Fibroblast of lung (primary cell): ENCODE data around the gene HAPLN3. TPM values are rescaled to one million over a fixed set of nuclear protein-coding genes. Genes with fewer than 3 reads are reported as not detected.

ENCODE experiments used
- DNase-seq, 2 donors: peaks; one replicate each; pipeline versions ENCODE4 v3.0.0 to v3.0.0-alpha.2; 2010; ENCODE audit warnings: low read depth in 2 of 2
- H2AFZ ChIP-seq: 2 replicates; pipeline ENCODE4 v1.5.1; 2012; ENCODE audit warnings: low read length, control low read depth, inconsistent platforms
- H3K27ac ChIP-seq: 2 replicates; pipeline ENCODE4 v1.5.1; 2011; ENCODE audit warnings: low read length, control low read depth; ENCODE audit not compliant: insufficient read depth
- H3K27me3 ChIP-seq: 2 replicates; pipeline ENCODE4 v1.5.1; 2011; ENCODE audit warnings: mild to moderate bottlenecking, low read length; ENCODE audit not compliant: control insufficient read depth, insufficient read depth
- H3K36me3 ChIP-seq: 2 replicates; pipeline ENCODE4 v1.5.1; 2011; ENCODE audit warnings: low read length; ENCODE audit not compliant: control insufficient read depth, insufficient read depth
- H3K4me1 ChIP-seq: 2 replicates; pipeline ENCODE4 v1.5.1; 2011; ENCODE audit warnings: low read length; ENCODE audit not compliant: control insufficient read depth, insufficient read depth; ENCODE audit errors: extremely low read depth
- H3K4me2 ChIP-seq: 2 replicates; pipeline ENCODE4 v1.5.1; 2011; ENCODE audit warnings: low read length, control low read depth; ENCODE audit not compliant: insufficient read depth; ENCODE audit errors: extremely low read depth
- H3K4me3 ChIP-seq, 4 experiments: fragments of 200-600 bp in 1 of 4; sonication (generic) in 1 of 4; replicated peaks in 1 of 4; 2 replicates each; pipeline ENCODE4 v1.5.1; 2011 to 2016; ENCODE audit warnings: low read length in 4 of 4, low read depth in 3 of 4, mild to moderate bottlenecking in 3 of 4, control low read depth in 2 of 4, inconsistent platforms in 1 of 4, mixed read lengths in 1 of 4; ENCODE audit not compliant: insufficient read depth in 1 of 4; ENCODE audit errors: control extremely low read depth in 1 of 4
- H3K79me2 ChIP-seq: 2 replicates; pipeline ENCODE4 v1.5.1; 2012; ENCODE audit warnings: mild to moderate bottlenecking, low read length, inconsistent platforms; ENCODE audit not compliant: control insufficient read depth, insufficient read depth
- H3K9ac ChIP-seq: 2 replicates; pipeline ENCODE4 v1.5.1; 2011; ENCODE audit warnings: mild to moderate bottlenecking, low read length, control low read depth; ENCODE audit not compliant: insufficient read depth
- H3K9me3 ChIP-seq: 2 replicates; pipeline ENCODE4 v1.5.1; 2012; ENCODE audit warnings: low read depth, low read length; ENCODE audit not compliant: control insufficient read depth, insufficient read depth
- H4K20me1 ChIP-seq: 2 replicates; pipeline ENCODE4 v1.5.1; 2011; ENCODE audit warnings: low read length; ENCODE audit not compliant: control insufficient read depth, insufficient read depth; ENCODE audit errors: extremely low read depth
- EZH2 ChIP-seq: IDR thresholded peaks from 2 replicates; pipeline ENCODE4 v1.5.1; 2012; ENCODE audit warnings: low read length, control low read depth, mild to moderate bottlenecking; ENCODE audit errors: missing control alignments
- polyA plus RNA-seq, 2 donors: library from polyadenylated mRNA; depleted of rRNA in 1 of 2; stranded (reverse) in 1 of 2; unstranded in 1 of 2; fragments of >200 nt; gene quantifications; 2 replicates each; pipeline ENCODE4 v1.2.1, GENCODE V29; 2011 to 2012; ENCODE audit warnings: missing spikeins in 1 of 2
- total RNA-seq: library from RNA; depleted of rRNA; stranded (reverse); fragments of >200 nt; gene quantifications from 2 replicates; pipeline ENCODE4 v1.2.1, GENCODE V29; 2014
- TF ChIP-seq, protein P1 (sequence below), 2 donors: IDR thresholded peaks in 1 of 2; conservative IDR thresholded peaks in 1 of 2; 1 replicate in 1 of 2; 2 replicates in 1 of 2; pipeline ENCODE4 v1.5.1; 2011 to 2012; ENCODE audit warnings: low read length in 2 of 2, control low read depth in 1 of 2, inconsistent platforms in 1 of 2, low read depth in 1 of 2, mild to moderate bottlenecking in 1 of 2

Gene HAPLN3
- total and polyA plus RNA-seq, 2 donors (not counting 1 experiment from before 2014, with no cell fraction given) = 3.1 to 4.3 TPM

DNA sequence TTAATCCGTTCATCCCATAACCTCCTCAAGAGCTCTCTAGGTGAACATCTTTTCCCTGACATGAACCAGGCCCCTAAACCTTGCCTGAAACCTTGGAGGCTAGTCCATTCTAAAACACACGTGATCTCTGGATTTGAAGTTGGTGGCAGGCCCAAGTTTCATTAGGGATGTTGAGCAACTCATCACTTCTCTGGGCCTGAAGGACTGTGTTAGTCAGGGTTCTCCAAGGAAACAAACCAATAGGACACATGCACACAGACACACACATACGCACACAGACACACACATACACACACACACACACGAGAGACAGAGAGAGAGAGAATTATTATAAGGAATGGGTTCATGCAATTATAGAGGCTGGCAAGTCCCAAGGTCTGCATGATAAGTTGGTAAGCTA is 60.2 kb downstream of the HAPLN3 start:
- peaks cover 5% of the 10 kb centered on the region for H3K4me1 ChIP-seq
- H2AFZ ChIP-seq = no peak overlapping the region
- H3K9me3 ChIP-seq = no peaks in the 10 kb centered on the region
- H3K27ac ChIP-seq = no peak overlapping the region
- no peaks in the 10 kb centered on the region for H3K27me3 ChIP-seq
- no peak overlapping the region for H3K4me2 ChIP-seq
- H4K20me1 ChIP-seq = no peaks in the 10 kb centered on the region
- no peaks in the 10 kb centered on the region for H3K36me3 ChIP-seq
- no peak overlapping the region for H3K4me3 ChIP-seq
- no peak overlapping the region for H3K9ac ChIP-seq
- no peaks in the 10 kb centered on the region for H3K79me2 ChIP-seq
- no peak for TF ChIP-seq EZH2
- TF ChIP-seq, protein P1, sequence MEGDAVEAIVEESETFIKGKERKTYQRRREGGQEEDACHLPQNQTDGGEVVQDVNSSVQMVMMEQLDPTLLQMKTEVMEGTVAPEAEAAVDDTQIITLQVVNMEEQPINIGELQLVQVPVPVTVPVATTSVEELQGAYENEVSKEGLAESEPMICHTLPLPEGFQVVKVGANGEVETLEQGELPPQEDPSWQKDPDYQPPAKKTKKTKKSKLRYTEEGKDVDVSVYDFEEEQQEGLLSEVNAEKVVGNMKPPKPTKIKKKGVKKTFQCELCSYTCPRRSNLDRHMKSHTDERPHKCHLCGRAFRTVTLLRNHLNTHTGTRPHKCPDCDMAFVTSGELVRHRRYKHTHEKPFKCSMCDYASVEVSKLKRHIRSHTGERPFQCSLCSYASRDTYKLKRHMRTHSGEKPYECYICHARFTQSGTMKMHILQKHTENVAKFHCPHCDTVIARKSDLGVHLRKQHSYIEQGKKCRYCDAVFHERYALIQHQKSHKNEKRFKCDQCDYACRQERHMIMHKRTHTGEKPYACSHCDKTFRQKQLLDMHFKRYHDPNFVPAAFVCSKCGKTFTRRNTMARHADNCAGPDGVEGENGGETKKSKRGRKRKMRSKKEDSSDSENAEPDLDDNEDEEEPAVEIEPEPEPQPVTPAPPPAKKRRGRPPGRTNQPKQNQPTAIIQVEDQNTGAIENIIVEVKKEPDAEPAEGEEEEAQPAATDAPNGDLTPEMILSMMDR (conservative IDR thresholded peaks at IDR 0.05 in 1 of 2, IDR thresholded peaks at IDR 0.05 in 1 of 2; ENCODE audit: low read depth in 1 of 2, low read length in 2 of 2) = no peak
- no peak for DNase-seq

DNA sequence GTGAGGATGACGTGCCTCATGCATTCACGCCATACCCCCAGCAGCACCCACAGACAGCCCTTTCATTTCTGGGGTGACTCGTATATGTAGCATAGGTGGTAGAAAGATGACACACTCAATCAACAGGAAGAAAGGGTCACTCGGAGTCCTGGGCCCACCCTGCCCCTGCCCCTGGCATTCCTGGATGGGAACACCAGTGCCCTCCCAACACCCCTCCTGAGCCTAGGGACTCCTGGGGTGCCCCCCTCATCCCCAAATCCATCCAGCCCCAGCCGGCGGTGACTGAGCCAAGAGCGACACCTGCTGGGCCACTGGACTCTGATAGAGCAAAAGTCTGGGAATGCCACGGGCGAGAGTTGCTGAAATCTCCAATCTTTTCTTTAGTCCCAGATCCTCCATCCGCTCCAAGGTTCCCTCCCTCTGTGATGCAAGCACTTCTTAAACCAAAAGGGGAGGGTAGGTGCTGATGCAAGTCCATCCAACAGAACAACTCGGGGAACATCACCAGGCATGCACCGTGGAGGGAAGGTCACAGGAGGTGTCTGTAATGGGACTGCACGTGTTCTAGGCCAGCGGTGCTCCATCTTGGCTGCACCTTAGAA is 61.0 kb downstream of the HAPLN3 start:
- Histone ChIP-seq H2AFZ (no peak overlapping the region), H3K27ac (no peak overlapping the region)
- TF ChIP-seq, protein P1 (conservative IDR thresholded peaks at IDR 0.05 in 1 of 2, IDR thresholded peaks at IDR 0.05 in 1 of 2; ENCODE audit: low read depth in 1 of 2, low read length in 2 of 2) = peak; percentile 60
- TF ChIP-seq EZH2 = no peak

DNA sequence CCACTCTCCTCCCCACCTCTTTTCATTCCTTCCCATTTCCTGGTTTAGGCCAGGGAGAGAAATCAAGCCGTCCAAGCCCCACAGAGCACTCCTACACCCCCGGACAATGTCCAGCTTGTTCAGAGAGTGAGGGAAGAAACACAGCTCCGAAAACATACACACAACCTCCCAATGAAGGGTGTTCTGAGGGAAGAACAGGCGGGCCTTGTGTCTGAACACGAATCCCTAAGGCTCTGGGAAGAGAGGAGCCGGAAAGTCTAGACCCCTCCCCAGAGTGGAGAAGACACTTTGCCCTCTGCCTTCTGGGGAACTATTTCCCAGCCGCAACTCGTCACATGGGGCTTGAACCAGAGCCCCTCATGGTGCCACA is 61.6 kb downstream of the HAPLN3 start:
- no peaks in the 10 kb centered on the region for H3K9me3 ChIP-seq
- H3K4me3 ChIP-seq = no peak overlapping the region
- H3K4me1 ChIP-seq = peaks cover 5% of the 10 kb centered on the region
- H3K4me2 ChIP-seq = no peak overlapping the region
- H3K36me3 ChIP-seq = no peaks in the 10 kb centered on the region
- H3K27ac ChIP-seq = no peak overlapping the region
- DNase-seq = no peak
- no peaks in the 10 kb centered on the region for H3K27me3 ChIP-seq
- H3K79me2 ChIP-seq = no peaks in the 10 kb centered on the region
- H3K9ac ChIP-seq = no peak overlapping the region
- TF ChIP-seq EZH2 = no peak
- TF ChIP-seq, protein P1 (conservative IDR thresholded peaks at IDR 0.05 in 1 of 2, IDR thresholded peaks at IDR 0.05 in 1 of 2; ENCODE audit: low read depth in 1 of 2, low read length in 2 of 2) = no peak
- no peaks in the 10 kb centered on the region for H4K20me1 ChIP-seq
- no peak overlapping the region for H2AFZ ChIP-seq

More for the DNA sequence above, 61.0 kb downstream of the HAPLN3 start:
- Histone ChIP-seq H3K4me3 (no peak overlapping the region), H3K4me2 (no peak overlapping the region), H4K20me1 (no peaks in the 10 kb centered on the region), H3K36me3 (no peaks in the 10 kb centered on the region), H3K9ac (no peak overlapping the region), H3K4me1 (peaks cover 5% of the 10 kb centered on the region), H3K27me3 (no peaks in the 10 kb centered on the region), H3K79me2 (no peaks in the 10 kb centered on the region), H3K9me3 (no peaks in the 10 kb centered on the region)
- DNase-seq = peak; percentile 13 to 50
